ENCODE results near the gene TBKBP1. TPM values are rescaled to one million over a fixed set of nuclear protein-coding genes. Genes with fewer than 3 reads are reported as not detected.

The TBKBP1 gene
- total RNA-seq, 4 donors from 2014 or later: 1.8 to 6.4 (median 4.4) TPM

- Histone ChIP-seq H3K4me3 (no peak overlapping the region), H3K27me3 (peaks cover 12% of the 10 kb centered on the region), H3K36me3 (no peaks in the 10 kb centered on the region), H3K27ac (no peak overlapping the region), H3K4me1 (peaks cover 0 to 24% (median 8%) of the 10 kb centered on the region in 4 donors), H3K9me3 (no peaks in the 10 kb centered on the region)
- WGBS, 2 donors (ENCODE audit: low coverage in 1 of 2): 84 to 100% methylated on average over 1 to 2 of the region's 4 CpGs
- intact Hi-C loops (cut with DNase I; ENCODE audit: low total_unique reads): no loop called here
- TF ChIP-seq EP300 (IDR thresholded peaks at IDR 0.05; ENCODE audit: low read depth) (no peak), POLR2AphosphoS5 (IDR thresholded peaks at IDR 0.05) (no peak), CTCF (IDR thresholded peaks at IDR 0.05) (no peak), POLR2A (IDR thresholded peaks at IDR 0.05) (no peak)
- in situ Hi-C loops (cut with MboI; ENCODE audit: low pct_ligation_motif_present in 1 of 4, low pct_unique_long_range_greater_than_20kb in 1 of 4, low sequenced_read_pairs in 3 of 4): loop anchor here in 1 of 4 donors (10.0 kb wide), 1 partner anchor 95 kb away; no protein-coding TSS in a partner anchor
- DNase-seq: no peak
These were observed 5.5 kb downstream of the TBKBP1 start for GRCh38 chr17:47699536-47699840.

GRCh38 chr17:47700471-47701449 is 6.8 kb downstream of the TBKBP1 start:
- no peaks in the 10 kb centered on the region for H3K27me3 ChIP-seq
- no peaks in the 10 kb centered on the region for H3K9me3 ChIP-seq
- H3K36me3 ChIP-seq: no peaks in the 10 kb centered on the region
- no peak overlapping the region for H3K4me3 ChIP-seq
- no peak for TF ChIP-seq POLR2A (IDR thresholded peaks at IDR 0.05)
- TF ChIP-seq EP300 (IDR thresholded peaks at IDR 0.05; ENCODE audit: low read depth): no peak
- TF ChIP-seq POLR2AphosphoS5 (IDR thresholded peaks at IDR 0.05): no peak
- no peak for TF ChIP-seq CTCF (IDR thresholded peaks at IDR 0.05)
- in situ Hi-C loops (cut with MboI; ENCODE audit: low pct_ligation_motif_present in 1 of 4, low pct_unique_long_range_greater_than_20kb in 1 of 4, low sequenced_read_pairs in 3 of 4): no loop called here
- DNase-seq: no peak
- H3K27ac ChIP-seq: no peak overlapping the region
- H3K4me1 ChIP-seq: peaks cover 0 to 18% (median 0%) of the 10 kb centered on the region in 4 donors
- intact Hi-C loops (cut with DNase I; ENCODE audit: low total_unique reads): no loop called here
- WGBS, 2 donors (ENCODE audit: low coverage in 1 of 2): 70 to 91% methylated on average over 2 to 13 of the region's 13 CpGs

- no peaks in the 10 kb centered on the region for H3K36me3 ChIP-seq
- no peak for DNase-seq
- intact Hi-C loops (cut with DNase I; ENCODE audit: low total_unique reads): no loop called here
These were observed 7.6 kb downstream of the TBKBP1 start for GRCh38 chr17:47701608-47702007.

More at GRCh38 chr17:47701608-47702007, 7.6 kb downstream of the TBKBP1 start:
- Histone ChIP-seq H3K27ac (no peak overlapping the region), H3K27me3 (no peaks in the 10 kb centered on the region), H3K9me3 (no peaks in the 10 kb centered on the region), H3K4me1 (peaks cover 0 to 21% (median 2%) of the 10 kb centered on the region in 4 donors), H3K4me3 (no peak overlapping the region)
- in situ Hi-C loops (cut with MboI; ENCODE audit: low pct_ligation_motif_present in 1 of 4, low pct_unique_long_range_greater_than_20kb in 1 of 4, low sequenced_read_pairs in 3 of 4): no loop called here
- 91 to 100% methylated on average over 1 to 4 of the region's 4 CpGs for WGBS, 2 donors (ENCODE audit: low coverage in 1 of 2)
- TF ChIP-seq CTCF (IDR thresholded peaks at IDR 0.05) (no peak), POLR2AphosphoS5 (IDR thresholded peaks at IDR 0.05) (no peak)

Data from transverse colon (tissue), 4 donors.